KBM-7 (cell line): ENCODE results near the gene NEURL1B.

Experiments
- DNase-seq: peaks from one replicate; pipeline ENCODE4 v3.0.0-alpha.2; 2015
- in situ Hi-C: fragments of 300-500 bp; cut with MboI; formaldehyde crosslinking; loops from 2 replicates; pipeline ENCODE4 v1.14.3; 2020; ENCODE audit warnings: low sequenced_read_pairs, low pct_unique_long_range_greater_than_20kb, mixed read lengths

NEURL1B gene

GRCh38 chr5:172719211-172719610, 78.1 kb downstream of the NEURL1B start:
- DNase-seq = no peak
- in situ Hi-C loops = loop anchor here (25.0 kb wide), 1 partner anchor 568 kb away; no protein-coding TSS in a partner anchor

DNA sequence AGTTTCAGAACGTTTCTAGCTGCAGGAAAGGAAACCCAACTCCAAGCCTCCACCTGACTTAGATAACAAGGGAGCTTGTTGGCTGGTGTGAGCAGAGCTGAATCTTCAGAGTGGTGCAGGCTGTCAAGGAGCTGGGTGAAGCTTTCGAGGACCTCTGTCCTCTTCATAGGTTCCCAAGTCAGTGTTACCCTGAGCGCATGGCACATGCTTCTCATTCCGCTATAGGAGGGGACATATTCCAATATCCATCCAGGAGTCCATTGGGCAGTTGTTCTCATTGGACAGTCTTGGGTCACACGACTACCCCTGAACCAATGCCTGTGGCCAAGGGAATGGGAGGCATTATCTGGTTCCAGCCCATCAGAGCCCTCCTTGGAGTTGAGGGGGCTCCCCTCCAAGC, 79.6 kb downstream of the NEURL1B start:
- in situ Hi-C loops = loop anchor here (10.0 to 25.0 kb wide), 2 partner anchors 204 to 567 kb away; no protein-coding TSS in a partner anchor
- no peak for DNase-seq

DNA sequence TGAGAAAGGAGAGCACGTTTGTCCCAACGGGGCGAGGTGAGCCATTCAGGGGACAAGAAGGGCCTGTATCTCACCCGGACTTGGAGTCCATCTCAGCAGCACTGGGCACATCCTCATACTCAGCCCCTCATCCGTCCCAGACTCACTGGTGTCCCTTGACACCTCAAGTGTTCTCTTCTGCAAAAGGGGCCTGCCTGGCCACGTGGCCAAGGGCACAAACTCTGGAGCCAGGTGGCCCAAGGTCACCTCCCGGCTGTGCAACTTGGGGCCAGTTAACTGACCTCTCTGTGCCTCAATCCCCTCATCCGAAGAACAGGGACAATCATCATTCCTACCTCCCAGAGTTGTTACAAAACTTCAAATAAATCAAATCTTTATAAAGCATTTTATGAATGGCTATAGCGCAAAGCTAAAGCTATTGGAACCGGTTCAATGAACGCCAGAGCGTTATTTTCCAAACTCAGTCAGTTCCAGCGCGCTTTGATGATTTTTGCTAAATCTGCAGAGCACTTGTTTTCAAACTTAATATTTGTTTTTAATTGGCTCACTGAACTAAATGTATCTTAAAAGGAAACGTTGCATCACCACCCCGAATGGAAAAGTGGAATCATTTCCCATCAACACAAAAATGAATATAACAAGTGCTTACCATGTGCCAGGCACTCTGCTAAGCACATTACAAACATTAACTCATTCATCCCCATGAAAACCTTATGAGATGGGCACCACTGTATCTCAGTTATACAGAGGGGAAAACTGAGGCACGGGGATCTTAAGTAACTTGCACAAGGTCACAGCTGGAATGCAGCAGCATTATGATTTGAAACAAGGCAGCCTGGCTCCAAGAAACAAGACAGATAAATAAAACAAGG, 80.6 kb downstream of the NEURL1B start:
- in situ Hi-C loops = loop anchor here (10.0 to 25.0 kb wide), 2 partner anchors 203 to 566 kb away; no protein-coding TSS in a partner anchor

GRCh38 chr5:172722327-172722815, 81.3 kb downstream of the NEURL1B start:
- in situ Hi-C loops = loop anchor here (10.0 to 25.0 kb wide), 2 partner anchors 202 to 565 kb away; no protein-coding TSS in a partner anchor
- DNase-seq = no peak

More for the DNA sequence above, 80.6 kb downstream of the NEURL1B start:
- no peak for DNase-seq

DNA sequence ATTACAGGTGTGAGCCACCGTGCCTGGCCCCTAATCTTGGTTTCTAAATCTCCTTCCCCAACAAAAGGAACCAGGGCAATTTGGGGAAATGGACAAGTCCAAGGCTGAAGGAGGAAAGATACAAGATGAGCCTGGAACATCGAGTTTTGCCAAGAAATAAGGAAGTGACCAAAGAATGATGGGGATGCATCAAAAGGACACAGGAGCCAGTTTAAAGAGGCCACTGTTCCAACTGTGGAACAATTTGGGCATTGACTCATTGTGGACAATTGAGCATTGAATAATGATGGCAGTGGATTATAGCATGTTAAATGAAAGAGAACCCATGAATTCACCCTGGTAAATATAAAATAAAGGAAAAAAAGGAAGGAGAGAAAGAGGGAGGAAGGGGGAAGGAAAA, 82.4 kb downstream of the NEURL1B start:
- in situ Hi-C loops = loop anchor here (10.0 to 25.0 kb wide), 2 partner anchors 201 to 564 kb away; no protein-coding TSS in a partner anchor

GRCh38 chr5:172724242-172725183, 83.5 kb downstream of the NEURL1B start:
- no peak for DNase-seq
- in situ Hi-C loops = loop anchor here (10.0 to 25.0 kb wide), 2 partner anchors 200 to 563 kb away; no protein-coding TSS in a partner anchor

More for the DNA sequence above, 82.4 kb downstream of the NEURL1B start:
- DNase-seq = no peak

- in situ Hi-C loops = loop anchor here (10.0 kb wide), 1 partner anchor 200 kb away; no protein-coding TSS in a partner anchor
- DNase-seq = no peak
These were observed 84.2 kb downstream of the NEURL1B start for GRCh38 chr5:172725273-172725672.

GRCh38 chr5:172725785-172726184, 84.7 kb downstream of the NEURL1B start:
- in situ Hi-C loops = loop anchor here (10.0 kb wide), 1 partner anchor 199 kb away; no protein-coding TSS in a partner anchor
- DNase-seq = no peak

DNA sequence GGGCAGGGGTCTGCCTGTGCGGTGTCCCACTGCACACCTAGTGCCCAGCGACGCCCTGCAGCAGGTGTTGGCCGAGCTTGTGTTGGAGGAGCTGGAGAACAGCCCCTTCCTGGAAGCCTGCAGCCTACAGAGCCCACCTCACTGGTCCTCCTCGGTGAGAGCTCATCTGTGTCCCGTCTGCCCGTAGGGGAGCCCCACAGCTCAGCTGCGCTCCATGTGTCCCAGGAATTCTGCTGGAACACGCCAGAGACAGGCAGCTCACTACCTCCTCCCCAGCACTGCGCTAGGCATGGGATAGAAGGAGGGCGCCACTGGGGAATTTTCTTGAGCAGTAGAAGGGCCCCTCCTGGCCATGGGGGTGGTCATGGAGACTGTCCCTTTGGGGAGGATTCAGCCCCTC, 85.9 kb downstream of the NEURL1B start:
- in situ Hi-C loops = loop anchor here (10.0 kb wide), 1 partner anchor 198 kb away; no protein-coding TSS in a partner anchor

GRCh38 chr5:172727551-172727950, 86.5 kb downstream of the NEURL1B start:
- in situ Hi-C loops = loop anchor here (10.0 kb wide), 1 partner anchor 197 kb away; no protein-coding TSS in a partner anchor
- no peak for DNase-seq

More for the DNA sequence above, 85.9 kb downstream of the NEURL1B start:
- no peak for DNase-seq

DNA sequence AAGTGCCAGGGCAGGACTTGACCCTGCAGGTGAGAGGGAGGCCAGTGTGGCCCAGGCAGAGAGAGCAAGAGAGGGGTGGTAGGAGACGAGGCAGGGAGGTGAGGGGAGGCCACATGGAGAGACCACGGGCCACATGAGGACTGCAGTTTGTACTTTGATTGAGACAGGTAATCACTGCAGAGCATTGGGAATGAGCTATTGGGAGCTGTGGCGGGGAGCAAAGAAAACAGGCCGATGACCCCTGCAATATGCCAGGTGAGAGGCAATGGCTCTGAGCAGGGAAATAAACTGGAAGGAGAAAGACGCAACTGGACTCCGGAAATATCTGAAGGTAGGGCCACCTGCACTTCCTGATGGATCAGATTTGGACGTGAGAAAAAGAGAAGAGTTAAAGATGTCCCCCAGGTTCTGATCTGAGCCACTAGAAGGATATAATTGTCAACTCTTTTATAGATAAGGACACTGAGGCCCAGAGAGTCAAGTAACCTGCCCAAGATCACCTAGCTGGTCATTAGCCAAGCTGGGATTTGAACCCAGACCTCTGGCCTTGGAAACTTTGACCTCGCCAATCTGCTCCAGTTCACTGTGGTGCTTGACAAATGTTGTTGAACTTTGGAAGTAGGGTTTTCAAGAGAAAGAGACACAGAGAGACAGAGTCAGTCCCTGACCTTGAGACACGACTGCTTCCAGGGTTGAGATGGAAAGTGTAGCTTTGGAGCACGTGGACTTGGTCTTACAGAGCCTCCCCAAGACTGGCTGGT, 87.6 kb downstream of the NEURL1B start:
- in situ Hi-C loops = loop anchor here (10.0 kb wide), 1 partner anchor 196 kb away; no protein-coding TSS in a partner anchor
- DNase-seq = no peak

DNA sequence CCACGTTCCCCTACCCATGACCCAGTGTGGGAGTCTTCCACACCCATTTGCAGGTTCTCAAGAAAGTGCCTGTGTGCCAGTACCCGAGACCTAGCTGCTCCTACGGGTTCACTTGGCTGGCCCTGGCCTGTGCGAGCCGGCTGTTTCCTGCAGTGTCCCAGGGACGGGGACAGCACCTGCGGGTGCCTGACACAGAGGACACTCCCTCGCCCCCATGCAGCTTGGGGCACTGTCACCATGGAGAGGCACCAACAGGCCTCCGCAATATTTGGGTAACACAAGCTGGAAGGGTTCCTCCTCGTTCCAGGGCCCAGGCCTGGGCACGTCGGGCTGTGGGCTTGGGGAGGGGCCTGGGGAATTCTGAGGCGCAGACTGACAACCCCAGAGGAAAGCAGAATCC, 88.5 kb downstream of the NEURL1B start:
- in situ Hi-C loops = loop anchor here (10.0 kb wide), 1 partner anchor 195 kb away; no protein-coding TSS in a partner anchor
- no peak for DNase-seq

GRCh38 chr5:172730222-172730621, 89.2 kb downstream of the NEURL1B start:
- in situ Hi-C loops = no loop called here
- DNase-seq = no peak

GRCh38 chr5:172730981-172731679, 90.1 kb downstream of the NEURL1B start:
- in situ Hi-C loops = no loop called here
- DNase-seq = no peak

GRCh38 chr5:172731680-172732074, 90.6 kb downstream of the NEURL1B start:
- in situ Hi-C loops = no loop called here
- no peak for DNase-seq

DNA sequence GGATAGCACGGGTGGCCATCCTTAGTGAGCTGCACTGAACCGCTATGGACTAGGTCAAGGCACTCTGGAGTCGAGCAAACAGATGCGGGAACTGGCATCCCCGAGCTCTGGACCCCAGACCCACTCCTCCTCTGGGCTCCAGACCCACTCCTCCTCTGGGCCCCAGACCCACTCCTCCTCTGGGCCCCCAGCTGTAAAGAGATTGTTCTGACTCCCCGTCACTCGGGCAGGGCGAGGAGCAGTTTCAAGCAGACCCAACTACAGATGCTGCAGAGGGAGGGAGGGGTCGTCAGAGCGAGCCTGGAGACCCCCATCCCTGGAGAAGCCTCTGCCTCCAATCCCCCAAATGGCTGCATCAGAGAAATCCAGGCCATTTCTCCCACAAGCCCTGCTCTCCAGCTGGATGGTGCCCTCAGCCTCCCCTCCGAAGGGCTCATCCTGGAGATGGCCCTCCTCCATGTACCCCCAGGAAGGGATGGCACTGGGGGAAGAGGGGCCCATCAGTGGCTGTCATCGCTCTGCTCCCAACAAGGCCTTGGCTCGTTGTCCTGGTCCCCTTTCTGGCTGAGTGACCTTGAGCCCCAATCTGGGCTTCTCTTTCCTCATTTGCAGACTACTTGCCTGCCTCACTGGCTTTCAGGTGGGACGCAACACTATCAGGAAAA, 91.3 kb downstream of the NEURL1B start:
- in situ Hi-C loops = no loop called here
- no peak for DNase-seq
